ENCODE results near the gene RAB25.

RAB25 gene

DNA sequence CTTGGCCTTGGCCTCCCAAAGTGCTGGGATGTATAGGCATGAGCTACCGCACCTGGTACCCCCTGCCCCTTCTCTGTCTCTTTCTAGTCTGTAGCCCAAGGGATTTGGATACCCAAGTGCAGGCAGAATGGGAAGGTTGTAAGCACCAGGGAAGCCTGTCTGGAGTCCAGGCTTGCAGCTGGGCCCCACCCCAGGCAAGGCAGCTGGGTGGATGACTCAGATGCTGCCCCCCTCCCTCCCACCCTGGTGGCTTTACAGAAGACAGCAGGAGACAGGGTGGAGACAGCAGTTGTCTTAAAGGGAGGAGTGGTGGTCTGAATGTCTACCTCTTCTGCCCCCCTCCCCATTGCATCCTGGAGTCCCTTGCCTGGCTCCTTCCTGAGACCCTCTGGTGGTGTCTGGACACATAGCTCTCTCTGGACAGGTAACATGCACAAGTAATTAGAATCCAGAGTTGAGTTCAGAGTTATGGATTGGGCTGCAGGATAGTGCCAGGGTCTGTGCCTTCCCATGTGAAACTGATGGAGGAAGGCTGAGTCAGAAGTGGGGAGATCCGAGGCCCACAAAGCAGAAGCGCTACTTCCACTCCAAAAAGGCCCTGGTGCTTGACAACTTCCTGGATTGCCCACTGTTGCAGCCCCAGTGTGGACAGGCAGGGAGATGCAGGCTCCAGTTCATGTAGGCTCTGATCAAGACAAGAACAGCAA, 58.7 kb downstream of the RAB25 start:
- DNase-seq, result peak in 1 of 3 experiments; percentile 6

All from NCI-H1417 (cell line).